H9 (cell line): ENCODE results near the gene CRY1. TPM values are rescaled to one million over a fixed set of nuclear protein-coding genes. Genes with fewer than 3 reads are reported as not detected.

Experiments
- DNase-seq: peaks from one replicate; pipeline ENCODE4 v3.0.0-alpha.2; 2017
- H2AFZ ChIP-seq: one replicate; pipeline ENCODE4 v1.6.1; 2013; ENCODE audit warnings: mild to moderate bottlenecking, low read length, control low read depth, moderate library complexity
- H2AK5ac ChIP-seq: 2 replicates; pipeline ENCODE4 v1.6.1; 2013; ENCODE audit warnings: low read length, control low read depth, mixed read lengths; ENCODE audit not compliant: insufficient read length
- H2BK120ac ChIP-seq: one replicate; pipeline ENCODE4 v1.6.1; 2013; ENCODE audit warnings: low read depth, mild to moderate bottlenecking, low read length, control low read depth, inconsistent platforms; ENCODE audit not compliant: poor library complexity, severe bottlenecking
- H2BK12ac ChIP-seq: 2 replicates; pipeline ENCODE4 v1.6.1; 2013; ENCODE audit warnings: low read length, control low read depth, mixed read lengths, low read depth; ENCODE audit not compliant: insufficient read length
- H2BK15ac ChIP-seq: 2 replicates; pipeline ENCODE4 v1.6.1; 2013; ENCODE audit warnings: low read depth, low read length, control low read depth
- H2BK20ac ChIP-seq: one replicate; pipeline ENCODE4 v1.6.1; 2013; ENCODE audit warnings: low read depth, mild to moderate bottlenecking, low read length, control low read depth, inconsistent platforms; ENCODE audit not compliant: poor library complexity, severe bottlenecking
- H2BK5ac ChIP-seq: 2 replicates; pipeline ENCODE4 v1.6.1; 2013; ENCODE audit warnings: low read length, control low read depth, mixed read lengths; ENCODE audit not compliant: insufficient read length
- H3K14ac ChIP-seq: 2 replicates; pipeline ENCODE4 v1.6.1; 2013; ENCODE audit warnings: low read length, control low read depth; ENCODE audit not compliant: insufficient read depth
- H3K18ac ChIP-seq: 2 replicates; pipeline ENCODE4 v1.6.1; 2013; ENCODE audit warnings: low read depth, mild to moderate bottlenecking, mixed read lengths, low read length, control low read depth; ENCODE audit not compliant: insufficient read length
- H3K23ac ChIP-seq: 2 replicates; pipeline ENCODE4 v1.6.1; 2013; ENCODE audit warnings: low read length, control low read depth, mixed read lengths, low read depth; ENCODE audit not compliant: insufficient read length
- H3K23me2 ChIP-seq: 2 replicates; pipeline ENCODE4 v1.6.1; 2013; ENCODE audit warnings: low read depth, mild to moderate bottlenecking, mixed read lengths, low read length, control low read depth; ENCODE audit not compliant: insufficient read length, poor library complexity, severe bottlenecking
- H3K27ac ChIP-seq: 2 replicates; pipeline ENCODE4 v1.5.1; 2013; ENCODE audit warnings: low read length, control low read depth, mixed read lengths, low read depth; ENCODE audit not compliant: insufficient read length
- H3K27me3 ChIP-seq: 2 replicates; pipeline ENCODE4 v1.6.1; 2013; ENCODE audit warnings: low read length, control low read depth, inconsistent platforms; ENCODE audit not compliant: insufficient read depth
- H3K4ac ChIP-seq: 2 replicates; pipeline ENCODE4 v1.6.1; 2013; ENCODE audit warnings: low read depth, mild to moderate bottlenecking, control low read depth, inconsistent platforms, low read length, moderate library complexity
- H3K4me1 ChIP-seq: 2 replicates; pipeline ENCODE4 v1.6.1; 2013; ENCODE audit warnings: low read length, control low read depth, inconsistent platforms; ENCODE audit not compliant: insufficient read depth
- H3K4me2 ChIP-seq: 2 replicates; pipeline ENCODE4 v1.6.1; 2013; ENCODE audit warnings: low read length, control low read depth, mixed read lengths; ENCODE audit not compliant: insufficient read length, insufficient read depth
- H3K56ac ChIP-seq: 2 replicates; pipeline ENCODE4 v1.6.1; 2013; ENCODE audit warnings: low read depth, mild to moderate bottlenecking, mixed read lengths, low read length, control low read depth; ENCODE audit not compliant: insufficient read length
- H3K79me1 ChIP-seq: 2 replicates; pipeline ENCODE4 v1.6.1; 2013; ENCODE audit warnings: low read depth, mild to moderate bottlenecking, moderate library complexity, low read length, control low read depth, inconsistent platforms; ENCODE audit not compliant: insufficient read depth, poor library complexity, severe bottlenecking
- H3K79me2 ChIP-seq: 2 replicates; pipeline ENCODE4 v1.6.1; 2013; ENCODE audit warnings: low read length, control low read depth, inconsistent platforms; ENCODE audit not compliant: insufficient read depth
- H3K9ac ChIP-seq: 2 replicates; pipeline ENCODE4 v1.6.1; 2013; ENCODE audit warnings: low read length, control low read depth, mixed read lengths; ENCODE audit not compliant: insufficient read length; ENCODE audit errors: extremely low read depth
- H3K9me3 ChIP-seq: one replicate; pipeline ENCODE4 v1.6.1; 2013; ENCODE audit warnings: low read depth, low read length, inconsistent platforms; ENCODE audit not compliant: control insufficient read depth
- H3T11ph ChIP-seq: one replicate; pipeline ENCODE4 v1.6.1; 2013; ENCODE audit warnings: mild to moderate bottlenecking, low read length, control low read depth, inconsistent platforms
- H4K20me1 ChIP-seq: one replicate; pipeline ENCODE4 v1.6.1; 2013; ENCODE audit not compliant: control insufficient read depth, insufficient read length, insufficient read depth
- H4K5ac ChIP-seq: 2 replicates; pipeline ENCODE4 v1.6.1; 2013; ENCODE audit warnings: low read depth, mild to moderate bottlenecking, mixed read lengths, low read length, control low read depth; ENCODE audit not compliant: insufficient read length
- H4K8ac ChIP-seq: replicated peaks from 2 replicates; pipeline ENCODE4 v1.6.1; 2013; ENCODE audit warnings: low read length, control low read depth, mixed read lengths, low read depth; ENCODE audit not compliant: insufficient read length
- H4K91ac ChIP-seq: 2 replicates; pipeline ENCODE4 v1.6.1; 2013; ENCODE audit warnings: low read depth, mild to moderate bottlenecking, moderate library complexity, mixed read lengths, low read length, control low read depth; ENCODE audit not compliant: insufficient read length
- H3K27ac Mint-ChIP-seq, 3 experiments: 2 replicates in 2 of 3; 3 replicates in 1 of 3; pipeline ENCODE4 v1.8.0; 2020 to 2021; ENCODE audit warnings: mixed read lengths in 3 of 3, mild to moderate bottlenecking in 1 of 3, moderate library complexity in 1 of 3
- H3K27me3 Mint-ChIP-seq: 2 replicates; pipeline ENCODE4 v1.8.0; 2021; ENCODE audit warnings: low read depth, mild to moderate bottlenecking, moderate library complexity, mixed read lengths
- H3K36me3 Mint-ChIP-seq, 3 experiments: 2 replicates in 2 of 3; 3 replicates in 1 of 3; pipeline ENCODE4 v1.8.0; 2020 to 2021; ENCODE audit warnings: low read depth in 3 of 3, mixed read lengths in 3 of 3; ENCODE audit not compliant: insufficient read depth in 1 of 3
- H3K4me1 Mint-ChIP-seq, 2 experiments: 2 replicates each; pipeline ENCODE4 v1.8.0; 2020; ENCODE audit warnings: mixed read lengths in 2 of 2
- H3K4me3 Mint-ChIP-seq, 2 experiments: 2 replicates in 1 of 2; 3 replicates in 1 of 2; pipeline ENCODE4 v1.8.0; 2020 to 2021; ENCODE audit warnings: mild to moderate bottlenecking in 2 of 2, mixed read lengths in 2 of 2, moderate library complexity in 1 of 2
- H3K9me3 Mint-ChIP-seq, 2 experiments: 2 replicates in 1 of 2; 3 replicates in 1 of 2; pipeline ENCODE4 v1.8.0; 2020; ENCODE audit warnings: mild to moderate bottlenecking in 2 of 2, mixed read lengths in 2 of 2, moderate library complexity in 1 of 2
- CTCF ChIP-seq: fragments of 200-600 bp; sonication (generic); conservative IDR thresholded peaks from 3 replicates; pipeline ENCODE4 v1.8.0; 2021; ENCODE audit warnings: antibody characterized with exemption, mild to moderate bottlenecking
- WGBS: extraction: QIAGEN DNeasy Blood & Tissue Kit; methylation state at CpG from one replicate; pipeline ENCODE4 v1.1.7; 2013; ENCODE audit warnings: missing lambda C conversion rate, low lambda C conversion rate, mixed read lengths; ENCODE audit not compliant: insufficient read length; ENCODE audit errors: extremely low coverage; 5-methylcytosine and 5-hydroxymethylcytosine counted together
- total RNA-seq: library from RNA; stranded (reverse); gene quantifications from 2 replicates; pipeline ENCODE4 v1.2.1, GENCODE V29; 2021

Gene CRY1
- total RNA-seq, 1 experiment from 2014 or later: 23.5 TPM

GRCh38 chr12:106945261-106945851, 148.0 kb downstream of the CRY1 start:
- Histone ChIP-seq H3K27me3 (no peaks in the 10 kb centered on the region), H3K79me1 (no peaks in the 10 kb centered on the region), H2AFZ (no peak overlapping the region), H3K23me2 (no peaks in the 10 kb centered on the region), H2BK15ac (no peak overlapping the region), H2AK5ac (no peak overlapping the region), H4K8ac (no peak overlapping the region), H2BK120ac (no peak overlapping the region), H4K5ac (no peak overlapping the region), H3K4ac (no peak overlapping the region), H3K14ac (no peak overlapping the region), H3K9ac (no peak overlapping the region), H3K79me2 (no peaks in the 10 kb centered on the region), H2BK20ac (no peak overlapping the region), H4K91ac (no peak overlapping the region), H3K9me3 (peaks cover 30% of the 10 kb centered on the region), H3K4me1 (no peaks in the 10 kb centered on the region), H3K56ac (no peak overlapping the region), H3K23ac (no peak overlapping the region), H3T11ph (no peak overlapping the region), H2BK5ac (no peak overlapping the region), H3K18ac (no peak overlapping the region), H4K20me1 (no peaks in the 10 kb centered on the region), H2BK12ac (no peak overlapping the region), H3K4me2 (no peak overlapping the region), H3K27ac (no peak overlapping the region)
- Mint-ChIP-seq H3K36me3 (peaks cover 3 to 18% (median 8%) of the 10 kb centered on the region in 3 experiments; a peak in 6 of 7 replicates), H3K4me3 (no peak overlapping the region), H3K27ac (no peak overlapping the region), H3K9me3 (peaks cover 58 to 68% of the 10 kb centered on the region in 2 experiments), H3K27me3 (peaks cover 13% of the 10 kb centered on the region), H3K4me1 (no peaks in the 10 kb centered on the region)
- DNase-seq: no peak
- no CpG with 5 or more reads among the region's 1 CpG for WGBS
- TF ChIP-seq CTCF: no peak
